HG03039 (cell line): ENCODE results near the gene SLC46A1.

Experiments
- ATAC-seq: cut with Tn5 transposase; IDR thresholded peaks from one replicate; pipeline ENCODE4 v1.9.1; 2021; ENCODE audit warnings: mild to moderate bottlenecking, moderate library complexity; ENCODE audit not compliant: unreplicated experiment

SLC46A1 gene

GRCh38 chr17:28404812-28405570 lies 1.0 kb downstream of the SLC46A1 start:
- no peak for ATAC-seq

GRCh38 chr17:28404461-28404811 lies 1.6 kb downstream of the SLC46A1 start:
- no peak for ATAC-seq

GRCh38 chr17:28404007-28404406 lies 2.0 kb downstream of the SLC46A1 start:
- no peak for ATAC-seq

- no peak for ATAC-seq
Observed at GRCh38 chr17:28402844-28403243, 3.2 kb downstream of the SLC46A1 start.

- ATAC-seq: no peak
Observed at GRCh38 chr17:28402224-28402630, 3.8 kb downstream of the SLC46A1 start.

- no peak for ATAC-seq
Observed at GRCh38 chr17:28399808-28400207, 6.2 kb downstream of the SLC46A1 start.

GRCh38 chr17:28398280-28398981 lies 7.6 kb downstream of the SLC46A1 start:
- no peak for ATAC-seq

- ATAC-seq: no peak
Observed at GRCh38 chr17:28397687-28398279, 8.2 kb downstream of the SLC46A1 start.

- ATAC-seq: no peak
Observed at GRCh38 chr17:28397275-28397674, 8.7 kb downstream of the SLC46A1 start.

GRCh38 chr17:28396635-28397239 lies 9.3 kb downstream of the SLC46A1 start:
- no peak for ATAC-seq

GRCh38 chr17:28395968-28396367 lies 10.0 kb downstream of the SLC46A1 start:
- no peak for ATAC-seq

GRCh38 chr17:28395426-28395825 lies 10.6 kb downstream of the SLC46A1 start:
- ATAC-seq: no peak

- ATAC-seq: no peak
Observed at GRCh38 chr17:28394337-28395116, 11.5 kb downstream of the SLC46A1 start.

- no peak for ATAC-seq
Observed at GRCh38 chr17:28392491-28392890, 13.5 kb downstream of the SLC46A1 start.

- no peak for ATAC-seq
Observed at GRCh38 chr17:28391401-28391800, 14.6 kb downstream of the SLC46A1 start.

GRCh38 chr17:28390984-28391383 lies 15.0 kb downstream of the SLC46A1 start:
- no peak for ATAC-seq

- no peak for ATAC-seq
Observed at GRCh38 chr17:28390563-28390962, 15.4 kb downstream of the SLC46A1 start.

- ATAC-seq: no peak
Observed at GRCh38 chr17:28390141-28390540, 15.9 kb downstream of the SLC46A1 start.

- no peak for ATAC-seq
Observed at GRCh38 chr17:28388106-28388505, 17.9 kb downstream of the SLC46A1 start.

- ATAC-seq: no peak
Observed at GRCh38 chr17:28386391-28386790, 19.6 kb downstream of the SLC46A1 start.

- ATAC-seq: no peak
Observed at GRCh38 chr17:28385406-28385805, 20.6 kb downstream of the SLC46A1 start.
